Stimulated activated naive CD8-positive, alpha-beta T cell treated with anti-CD3 and anti-CD28 coated beads, Interleukin-15, Interleukin-2, amounts not matched to agents 100 ng/mL and 50 ng/mL, for 24 hours (primary cell): ENCODE measurements around the gene FKBP5.

Source experiments
- H3K27ac Mint-ChIP-seq: one replicate; pipeline ENCODE4 v1.8.0; 2021; ENCODE audit warnings: mild to moderate bottlenecking, mixed read lengths
- H3K27me3 Mint-ChIP-seq: one replicate; pipeline ENCODE4 v1.8.0; 2021; ENCODE audit warnings: mixed read lengths
- H3K36me3 Mint-ChIP-seq: one replicate; pipeline ENCODE4 v1.8.0; 2021; ENCODE audit warnings: low read depth, mixed read lengths
- H3K4me1 Mint-ChIP-seq: one replicate; pipeline ENCODE4 v1.8.0; 2021; ENCODE audit warnings: low read depth, mixed read lengths
- H3K4me3 Mint-ChIP-seq: one replicate; pipeline ENCODE4 v1.8.0; 2021; ENCODE audit warnings: mild to moderate bottlenecking, mixed read lengths
- H3K9me3 Mint-ChIP-seq: one replicate; pipeline ENCODE4 v1.8.0; 2021; ENCODE audit warnings: mixed read lengths

The FKBP5 gene

GRCh38 chr6:35524380-35525020, 164.2 kb downstream of the FKBP5 start:
- no peaks in the 10 kb centered on the region for H3K9me3 Mint-ChIP-seq

More at GRCh38 chr6:35524380-35525020, 164.2 kb downstream of the FKBP5 start:
- no peaks in the 10 kb centered on the region for H3K27me3 Mint-ChIP-seq
- no peak overlapping the region for H3K27ac Mint-ChIP-seq
- no peaks in the 10 kb centered on the region for H3K36me3 Mint-ChIP-seq
- H3K4me1 Mint-ChIP-seq = peaks cover 18% of the 10 kb centered on the region
- H3K4me3 Mint-ChIP-seq = no peak overlapping the region
